ENCODE results near the gene STK32B. TPM values are rescaled to one million over a fixed set of nuclear protein-coding genes. Genes with fewer than 3 reads are reported as not detected.

The STK32B gene
- polyA plus RNA-seq, 2 of the 4 experiments (the other 2 are of a cell fraction): 7.6 to 12.1 TPM

GRCh38 chr4:5044341-5044740 is 6.9 kb upstream of the STK32B start:
- ATAC-seq (no peak), DNase-seq (ENCODE audit: low read depth in 1 of 2, low spot score in 1 of 2) (no peak), FAIRE-seq (no peak)
- peaks cover 2% of the 10 kb centered on the region; the same call in 1 of the 3 replicates for H3K9me3 ChIP-seq
- H3K4me2 ChIP-seq: no peak overlapping the region
- WGBS (ENCODE audit: missing lambda C conversion rate): 78% methylated on average over 3 of the region's 3 CpGs
- ChIA-PET POLR2A (no interaction called here), CTCF (no interaction called here)
- H3K4me1 ChIP-seq: peaks cover 3% of the 10 kb centered on the region; the same call in 2 of the 3 replicates
- no peak for TF ChIP-seq RFX5 (IDR thresholded peaks at IDR 0.05)
- TF ChIP-seq TFCP2L1 (CRISPR knock-in tag; IDR thresholded peaks at IDR 0.05): no peak
- no peak for TF ChIP-seq NPAS2 (CRISPR knock-in tag; IDR thresholded peaks at IDR 0.05; ENCODE audit: borderline replicate concordance)
- TF ChIP-seq ATOH8 (CRISPR knock-in tag; IDR thresholded peaks at IDR 0.05; ENCODE audit: low read depth): no peak
- TF ChIP-seq ZNF302 (CRISPR knock-in tag; IDR thresholded peaks at IDR 0.05): no peak
- TF ChIP-seq POLR2AphosphoS2 (conservative IDR thresholded peaks at IDR 0.05; ENCODE audit: low read length): no peak
- TF ChIP-seq FOSL2 (IDR thresholded peaks at IDR 0.05): no peak
- no peak for TF ChIP-seq FOSL2 (CRISPR knock-in tag; IDR thresholded peaks at IDR 0.05)
- TF ChIP-seq HOXA7 (CRISPR knock-in tag; IDR thresholded peaks at IDR 0.05): no peak
- no peak for TF ChIP-seq RARB (CRISPR knock-in tag; IDR thresholded peaks at IDR 0.05)
- TF ChIP-seq CTCF (IDR thresholded peaks at IDR 0.05): no peak
- TF ChIP-seq MAFK (IDR thresholded peaks at IDR 0.05; ENCODE audit: partially characterized antibody): no peak
- TF ChIP-seq USF2 (IDR thresholded peaks at IDR 0.05): no peak
- no peak for TF ChIP-seq HOXB13 (CRISPR knock-in tag; IDR thresholded peaks at IDR 0.05; ENCODE audit: low read depth)
- no peak for TF ChIP-seq SMC3 (IDR thresholded peaks at IDR 0.05)
- no peak for TF ChIP-seq SREBF2 (IDR thresholded peaks at IDR 0.05)
- TF ChIP-seq RAD21 (conservative IDR thresholded peaks at IDR 0.05 in 1 of 2, IDR thresholded peaks at IDR 0.05 in 1 of 2): no peak
- no peak overlapping the region for H3K4me3 ChIP-seq
- H3K27ac ChIP-seq: no peak overlapping the region

GRCh38 chr4:5045097-5045496 is 6.2 kb upstream of the STK32B start:
- no peak for TF ChIP-seq NPAS2 (CRISPR knock-in tag; IDR thresholded peaks at IDR 0.05; ENCODE audit: borderline replicate concordance)
- TF ChIP-seq CHD2 (IDR thresholded peaks at IDR 0.05; ENCODE audit: low read length, partially characterized antibody): no peak
- TF ChIP-seq EHMT2 (IDR thresholded peaks at IDR 0.05; ENCODE audit: low read depth): no peak
- CTCF ChIA-PET: no interaction called here
- peaks cover 2% of the 10 kb centered on the region; the same call in 1 of the 3 replicates for H3K9me3 ChIP-seq
- H3K27ac ChIP-seq: peak overlapping the region in 1 of 2 experiments; percentile 31; a peak in 1 of 6 replicates
- POLR2A ChIA-PET: no interaction called here
- no peak for FAIRE-seq
- ATAC-seq: no peak
- 67% methylated on average over 3 of the region's 3 CpGs for WGBS (ENCODE audit: missing lambda C conversion rate)
- H3K4me2 ChIP-seq: no peak overlapping the region
- H3K4me3 ChIP-seq: no peak overlapping the region
- no peak for DNase-seq (ENCODE audit: low read depth in 1 of 2, low spot score in 1 of 2)
- H3K4me1 ChIP-seq: no peaks in the 10 kb centered on the region

GRCh38 chr4:5048721-5049120 is 2.6 kb upstream of the STK32B start:
- WGBS (ENCODE audit: missing lambda C conversion rate): 90% methylated on average over 4 of the region's 4 CpGs
- H3K4me3 ChIP-seq: no peak overlapping the region
- peaks cover 2% of the 10 kb centered on the region; the same call in 1 of the 3 replicates for H3K9me3 ChIP-seq
- no peak for DNase-seq (ENCODE audit: low read depth in 1 of 2, low spot score in 1 of 2)
- peaks cover 11% of the 10 kb centered on the region; the same call in 2 of the 3 replicates for H3K4me1 ChIP-seq
- CTCF ChIA-PET: interaction anchor here (0.7 to 7.3 kb wide), 7 partner anchors 18 to 1209 kb away, joined by 3 to 44 read pairs (median 8); no protein-coding TSS in a partner anchor
- no peak for FAIRE-seq
- no peak overlapping the region for H3K4me2 ChIP-seq
- no peak overlapping the region for H3K27ac ChIP-seq
- no peak for ATAC-seq
- POLR2A ChIA-PET: no interaction called here
- no peak for TF ChIP-seq MAFK (IDR thresholded peaks at IDR 0.05; ENCODE audit: partially characterized antibody)
- no peak for TF ChIP-seq HES2 (IDR thresholded peaks at IDR 0.05)
- TF ChIP-seq SREBF2 (IDR thresholded peaks at IDR 0.05): no peak
- TF ChIP-seq ZC3H11A (IDR thresholded peaks at IDR 0.05): no peak
- no peak for TF ChIP-seq MAX (IDR thresholded peaks at IDR 0.05)
- TF ChIP-seq EHF (CRISPR knock-in tag; IDR thresholded peaks at IDR 0.05): no peak
- no peak for TF ChIP-seq POLR2AphosphoS2 (conservative IDR thresholded peaks at IDR 0.05; ENCODE audit: low read length)
- TF ChIP-seq RCOR1 (IDR thresholded peaks at IDR 0.05; ENCODE audit: low read depth, low read length): no peak
- TF ChIP-seq PBX3 (IDR thresholded peaks at IDR 0.05): no peak
- TF ChIP-seq REST (IDR thresholded peaks at IDR 0.05): no peak
- TF ChIP-seq RFX5 (IDR thresholded peaks at IDR 0.05): no peak
- no peak for TF ChIP-seq SMC3 (IDR thresholded peaks at IDR 0.05)
- TF ChIP-seq EHMT2 (IDR thresholded peaks at IDR 0.05; ENCODE audit: low read depth): no peak

All from A549 (cell line).